Caki2 (cell line): ENCODE measurements around the gene HOXA1. TPM values are rescaled to one million over a fixed set of nuclear protein-coding genes. Genes with fewer than 3 reads are reported as not detected.
A peak's percentile ranks its signal among the peaks of the same experiment; 100 is the strongest.

Experiments
- DNase-seq: peaks from one replicate; pipeline ENCODE4 v3.0.0-alpha.2; 2015; ENCODE audit warnings: low read depth
- in situ Hi-C: cut with HindIII; loops from 2 replicates; pipeline ENCODE4 v1.10.0; 2016; ENCODE audit warnings: low sequenced_read_pairs, low pct_unique_long_range_greater_than_20kb, mixed read lengths
- total RNA-seq: library from RNA; depleted of rRNA; stranded (reverse); fragments of >200 nt; shearing (Covaris generic); gene quantifications from 2 replicates; pipeline ENCODE4 v1.2.3, GENCODE V29; 2014; ENCODE audit warnings: low replicate concordance; rRNA removed

HOXA1 gene
- 0.38 and 3.9 TPM in 2 replicates for total RNA-seq

GRCh38 chr7:27095897-27096767, at the start of gene HOXA1:
Gene HOXA1 (minus strand): TSS chr7:27096000. CDS start chr7:27095912, 88 bp downstream.
- peak; percentile 94 for DNase-seq
- in situ Hi-C loops = no loop called here

- in situ Hi-C loops = no loop called here
- no peak for DNase-seq
These were observed 49.5 kb upstream of the HOXA1 start for GRCh38 chr7:27145165-27145913.

DNA sequence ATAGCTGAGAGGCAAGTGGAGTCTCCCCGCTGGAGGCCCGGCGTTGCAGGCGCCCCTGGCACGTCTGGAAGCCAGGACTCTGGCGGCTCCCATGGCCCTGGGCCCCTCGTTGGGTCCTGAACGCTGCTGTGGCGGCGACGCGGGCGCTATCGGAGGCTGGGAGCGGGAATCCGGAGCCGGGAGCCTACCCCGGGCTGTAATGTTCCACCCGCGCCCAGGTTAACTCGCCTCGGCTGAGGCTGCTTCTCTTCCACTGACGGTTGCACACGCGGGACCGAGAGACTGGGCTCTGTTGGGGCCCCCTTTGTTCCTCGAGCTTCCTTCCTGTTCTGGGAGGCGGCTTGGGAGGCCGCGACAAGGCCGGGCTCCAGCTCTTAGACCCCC, 49.0 kb upstream of the HOXA1 start:
- DNase-seq = no peak
- in situ Hi-C loops = no loop called here

GRCh38 chr7:27143950-27144780, 48.4 kb upstream of the HOXA1 start:
- DNase-seq = no peak
- in situ Hi-C loops = no loop called here

- DNase-seq = peak; percentile 97
- in situ Hi-C loops = no loop called here
These were observed 47.5 kb upstream of the HOXA1 start, which contains the start of gene HOXA5 for GRCh38 chr7:27143023-27143949. Gene HOXA5 (minus strand): TSS chr7:27143681. CDS start chr7:27143607, 74 bp downstream.

DNA sequence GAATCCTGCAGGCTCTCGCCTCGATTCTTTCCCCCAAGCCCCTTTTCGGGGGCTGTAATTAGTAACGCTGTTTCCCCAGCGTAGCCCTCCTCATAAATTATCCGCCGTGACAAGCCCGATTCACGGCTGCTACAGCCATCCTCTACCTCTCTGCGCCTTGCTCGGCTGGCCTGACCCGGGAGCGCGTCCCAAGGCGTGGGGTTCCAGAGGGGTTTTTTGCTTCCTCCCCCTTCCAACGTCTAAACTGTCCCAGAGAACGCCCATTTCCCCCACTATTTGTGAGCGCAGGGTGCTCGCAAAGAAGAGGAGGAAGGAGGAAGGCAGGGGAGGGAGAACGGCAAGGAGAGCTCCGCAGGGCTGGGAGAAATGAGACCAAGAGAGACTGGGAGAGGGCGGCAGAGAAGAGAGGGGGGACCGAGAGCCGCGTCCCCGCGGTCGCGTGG, 46.8 kb upstream of the HOXA1 start:
- peak; percentile 58 for DNase-seq
- in situ Hi-C loops = no loop called here

DNA sequence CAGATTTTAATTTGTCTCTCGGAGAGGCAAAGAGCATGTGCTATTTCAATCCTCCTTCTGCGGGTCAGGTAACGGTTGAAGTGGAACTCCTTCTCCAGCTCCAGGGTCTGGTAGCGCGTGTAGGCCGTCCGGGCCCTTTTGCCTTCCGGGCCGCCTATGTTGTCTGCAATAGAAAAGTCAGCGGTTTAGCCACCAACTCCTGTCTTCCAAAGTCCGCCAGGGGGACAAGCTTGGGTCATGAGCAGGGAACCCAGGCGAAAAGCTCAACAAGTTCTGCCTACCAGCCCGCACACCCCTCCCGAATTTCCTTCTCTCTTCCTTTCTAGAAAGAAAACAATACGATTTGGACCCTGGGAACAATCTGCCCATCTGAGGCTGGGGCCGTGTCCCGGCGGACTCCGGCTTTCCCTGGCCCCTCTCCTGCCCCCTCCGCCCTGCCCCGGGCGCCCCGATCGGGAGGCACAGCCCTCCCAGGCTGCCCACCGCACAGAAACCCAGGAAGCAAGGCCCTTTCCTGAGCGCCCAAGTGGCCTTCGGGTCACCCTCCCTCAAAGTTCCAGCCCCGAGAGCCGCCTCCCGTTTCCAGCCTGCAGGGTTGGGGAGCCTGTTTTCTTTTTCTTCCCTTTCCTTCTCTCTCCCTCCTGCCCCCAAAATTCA, 46.3 kb upstream of the HOXA1 start:
- peak; percentile 73 for DNase-seq
- in situ Hi-C loops = no loop called here

- in situ Hi-C loops = no loop called here
- DNase-seq = no peak
These were observed 45.5 kb upstream of the HOXA1 start for GRCh38 chr7:27141137-27141922.

GRCh38 chr7:27140126-27140857, 44.5 kb upstream of the HOXA1 start:
- DNase-seq = no peak
- in situ Hi-C loops = no loop called here

DNA sequence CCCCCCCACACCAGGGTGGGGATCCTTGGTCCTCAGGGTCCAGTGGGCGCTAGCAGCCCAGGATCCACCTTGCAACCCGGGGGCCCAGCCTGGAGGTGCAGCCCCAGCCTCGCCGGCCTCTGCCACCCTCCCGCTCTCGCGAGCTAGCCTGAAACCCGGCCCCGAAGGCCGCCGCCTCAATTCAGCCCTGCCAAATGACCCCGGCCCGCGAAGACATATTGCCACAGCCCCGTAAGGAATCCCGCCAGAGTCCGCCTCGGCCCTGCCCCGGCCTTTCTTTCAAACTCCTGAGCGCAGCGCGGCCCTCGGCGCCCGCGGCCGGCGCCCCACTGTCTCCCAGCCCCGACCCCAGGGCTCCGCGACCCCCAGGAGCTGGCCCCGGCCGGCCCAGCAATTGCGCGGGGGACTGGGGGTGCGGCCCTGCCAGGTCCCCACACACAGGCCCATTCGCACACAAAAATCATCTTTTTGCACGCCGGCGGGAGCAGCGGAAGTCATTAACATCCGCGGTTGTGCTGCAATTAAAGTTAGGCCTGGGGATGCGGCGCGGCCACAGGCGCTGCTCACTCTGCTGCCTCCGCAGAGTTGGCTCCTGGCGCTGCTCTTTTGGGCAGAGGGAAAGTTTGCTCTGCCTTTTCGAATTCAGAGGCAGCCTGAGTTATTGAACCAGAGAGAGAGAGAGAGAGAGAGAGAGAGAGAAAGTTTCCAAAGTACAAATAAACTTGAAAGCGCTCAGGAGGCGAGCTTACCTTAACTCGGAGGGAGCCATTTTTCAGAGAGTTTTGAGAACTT, 43.7 kb upstream of the HOXA1 start:
- no peak for DNase-seq
- in situ Hi-C loops = no loop called here

DNA sequence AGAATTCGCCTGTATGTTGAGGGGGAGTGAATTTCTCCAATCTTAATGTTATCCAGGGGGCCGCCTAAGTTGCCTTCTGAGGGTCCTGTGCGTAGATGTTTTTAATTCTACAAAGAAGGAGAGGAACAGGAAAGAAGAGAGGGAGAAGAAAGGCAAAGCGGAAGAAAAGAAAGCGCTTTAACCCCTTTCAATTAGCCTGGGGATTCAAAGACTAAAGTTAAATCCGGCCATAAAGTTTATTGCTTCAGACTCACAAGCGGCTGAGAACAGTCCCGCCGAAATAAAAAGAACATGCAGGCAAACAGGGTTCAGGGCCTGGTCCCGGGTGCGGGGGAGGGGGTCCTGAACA, 43.2 kb upstream of the HOXA1 start:
- in situ Hi-C loops = no loop called here
- DNase-seq = no peak

GRCh38 chr7:27138472-27138871, 42.7 kb upstream of the HOXA1 start:
- in situ Hi-C loops = no loop called here
- DNase-seq = no peak

DNA sequence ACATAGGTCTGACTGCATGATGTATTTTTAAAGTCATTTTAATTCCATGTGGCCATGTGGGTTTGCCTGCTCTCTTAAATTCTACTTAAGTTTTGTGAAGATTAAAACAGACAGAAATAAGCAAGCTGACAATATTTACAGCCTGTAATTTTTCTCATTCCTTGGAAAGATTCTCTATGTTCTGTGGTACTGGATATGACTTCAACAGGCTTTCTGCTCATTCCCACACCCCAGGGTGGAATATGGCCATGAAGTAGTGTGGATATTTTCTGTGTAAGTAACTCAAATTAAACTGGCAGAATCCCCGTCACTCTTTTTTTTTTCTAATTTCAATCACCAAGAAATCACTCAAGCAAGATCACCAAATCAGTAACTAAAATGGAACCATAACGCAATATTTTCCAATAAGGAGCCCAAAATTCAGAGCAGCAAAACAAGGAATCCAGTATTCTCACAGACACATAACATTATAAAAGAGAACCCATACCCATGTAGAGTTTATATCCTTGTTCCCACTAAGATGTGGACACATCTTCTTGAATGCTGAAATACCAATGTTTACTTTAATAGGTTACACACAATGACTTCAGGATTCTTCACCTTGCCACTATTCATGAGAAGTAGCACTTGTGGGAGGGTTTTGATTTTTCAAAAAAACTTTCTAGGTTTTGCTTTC, 42.0 kb upstream of the HOXA1 start:
- DNase-seq = peak; percentile 75
- in situ Hi-C loops = no loop called here

DNA sequence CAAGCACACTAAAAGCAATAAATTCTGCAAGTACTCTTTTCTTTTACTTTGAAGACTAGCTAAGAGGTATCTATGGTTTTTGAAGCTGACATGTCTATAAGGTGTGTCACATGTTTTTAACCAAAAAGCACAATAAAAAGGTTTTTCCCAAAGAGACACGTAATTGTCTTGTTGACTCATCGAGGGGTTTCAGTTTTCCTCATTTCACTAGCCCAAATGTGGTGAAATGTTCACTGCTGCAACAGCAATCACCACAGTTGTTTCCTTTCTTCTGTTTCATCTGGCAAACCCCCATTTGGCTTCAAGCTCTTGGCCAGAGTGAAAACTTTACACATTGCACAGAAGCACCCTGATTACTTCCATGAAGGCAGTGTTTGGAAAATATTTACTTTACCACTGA, 38.6 kb upstream of the HOXA1 start:
- peak; percentile 59 for DNase-seq
- in situ Hi-C loops = no loop called here
